Fibroblast of skin of left quadriceps (primary cell): ENCODE data around the gene ZBTB17.

Experiments
- DNase-seq, 2 experiments: peaks; one replicate each; pipeline ENCODE4 v3.0.0-alpha.2; 2013; ENCODE audit warnings: low read depth in 2 of 2

ZBTB17 gene

DNA sequence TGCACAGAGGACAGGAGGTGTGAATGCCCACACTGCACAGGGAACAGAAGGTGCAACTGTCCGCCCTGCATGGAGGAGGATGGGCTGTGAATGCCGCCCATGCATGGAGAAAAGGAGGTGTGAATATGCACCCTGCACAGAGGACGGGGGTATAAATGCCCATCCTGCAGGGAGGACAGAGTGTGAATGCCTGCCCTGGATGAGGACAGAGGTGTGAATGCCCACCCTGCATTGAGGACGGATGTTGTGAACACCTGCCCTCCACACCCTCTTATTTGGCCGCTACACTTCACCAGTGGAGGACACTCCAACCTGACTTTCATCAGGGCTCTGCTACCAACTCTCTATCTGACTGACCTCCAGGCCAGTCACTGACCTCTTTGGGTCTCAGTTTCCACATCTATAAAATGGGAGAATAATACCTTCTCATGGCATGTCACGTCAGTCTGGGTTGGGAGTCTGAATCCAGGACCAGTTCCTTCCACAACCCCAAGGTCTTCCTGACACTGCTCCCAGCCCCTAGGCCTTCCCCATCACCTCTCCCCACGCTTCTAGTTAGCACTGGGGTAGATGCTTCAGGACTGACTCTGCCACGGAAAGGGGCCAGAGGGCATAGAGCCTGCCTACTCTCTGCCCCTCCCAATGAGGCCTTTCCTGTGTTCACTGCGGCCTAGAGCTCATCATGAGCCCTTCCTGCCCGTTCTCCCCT lies 28.4 kb downstream of the ZBTB17 start:
- no peak for DNase-seq

- DNase-seq: no peak
Observed at GRCh38 chr1:15946571-15947381, 29.1 kb downstream of the ZBTB17 start.

GRCh38 chr1:15945832-15946448 lies 30.0 kb downstream of the ZBTB17 start:
- DNase-seq: no peak

- DNase-seq: no peak
Observed at GRCh38 chr1:15945011-15945831, 30.7 kb downstream of the ZBTB17 start.

DNA sequence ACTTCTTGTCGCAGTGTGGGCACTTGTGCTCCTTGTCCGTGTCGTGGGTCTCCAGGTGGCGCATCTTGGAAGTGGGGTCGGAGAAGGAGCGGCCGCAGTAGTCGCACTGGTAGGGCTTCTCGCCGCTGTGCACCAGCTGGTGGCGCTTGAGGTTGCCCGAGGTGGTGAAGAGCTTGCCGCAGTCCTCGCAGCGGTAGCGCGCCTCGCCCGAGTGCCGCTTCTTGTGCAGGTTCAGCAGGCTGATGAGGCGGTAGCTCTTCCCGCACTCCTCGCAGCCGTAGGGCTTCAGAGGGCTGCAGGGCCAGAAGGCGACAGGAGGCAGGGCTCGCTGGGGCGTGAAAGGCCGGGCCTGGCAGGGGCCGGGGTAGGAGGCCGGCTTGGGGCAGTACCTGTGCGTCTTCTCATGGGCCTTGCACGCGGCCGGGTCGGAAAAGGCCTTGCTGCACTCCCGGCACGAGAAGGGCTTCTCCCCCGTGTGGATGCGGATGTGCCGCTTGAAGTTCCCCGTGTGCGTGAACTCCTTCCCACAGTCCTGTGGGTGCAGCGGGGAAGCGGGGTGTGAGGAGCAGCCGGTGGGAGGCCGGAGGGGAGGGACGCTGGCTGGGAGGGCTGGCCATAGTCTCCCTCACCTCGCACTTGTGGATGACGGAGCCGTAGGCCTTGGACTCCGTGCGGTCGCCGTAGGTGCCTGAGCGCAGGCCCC lies 31.4 kb downstream of the ZBTB17 start:
- DNase-seq: no peak

DNA sequence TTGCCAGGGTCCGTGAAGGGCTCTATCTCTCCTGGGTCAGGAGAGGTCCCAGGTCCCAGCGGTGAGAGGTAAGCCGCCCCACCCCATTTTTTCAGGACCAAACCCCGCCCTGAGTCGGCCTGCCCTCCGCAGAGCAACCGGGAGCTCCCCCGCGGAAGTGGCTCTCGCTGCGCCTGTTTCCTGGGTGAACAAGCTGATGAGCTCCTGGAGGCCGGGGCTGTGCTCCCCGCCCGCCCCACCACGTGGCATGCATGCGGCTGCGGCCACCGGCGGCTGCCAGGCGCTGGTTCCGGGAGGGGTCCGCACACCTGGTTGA lies 32.0 kb downstream of the ZBTB17 start:
- DNase-seq: no peak

DNA sequence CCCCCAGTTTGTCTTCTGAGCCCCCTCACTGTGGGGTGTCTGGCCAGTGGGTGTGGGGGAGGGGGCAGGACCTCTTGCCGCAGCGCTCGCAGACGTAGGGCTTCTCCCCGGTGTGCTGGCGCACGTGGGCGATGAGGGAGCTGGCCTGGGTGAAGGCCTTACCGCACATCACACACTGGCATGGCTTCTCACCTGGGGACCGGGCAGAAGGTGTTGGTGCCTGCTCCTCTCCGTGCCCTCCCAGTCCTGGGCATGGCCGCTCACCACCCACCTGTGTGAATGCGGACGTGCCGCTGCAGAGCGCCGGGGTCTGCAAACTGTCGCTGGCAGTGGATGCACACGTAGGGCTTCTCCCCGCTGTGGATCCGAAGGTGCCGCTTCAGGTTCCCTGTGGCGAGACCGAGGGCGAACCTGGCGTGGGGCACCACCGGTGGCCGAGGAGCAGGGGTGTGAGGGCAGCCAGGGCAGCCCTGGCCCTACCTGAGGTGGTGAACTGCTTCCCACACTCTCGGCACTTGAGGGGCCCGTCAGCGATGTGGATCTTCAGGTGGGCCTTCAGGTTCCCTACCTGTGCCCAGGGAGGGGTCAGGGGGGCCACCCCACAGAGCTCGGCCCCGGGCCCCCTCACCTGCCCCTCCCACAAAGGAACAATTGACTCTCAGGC lies 32.4 kb downstream of the ZBTB17 start:
- DNase-seq: no peak

- no peak for DNase-seq
Observed at GRCh38 chr1:15942661-15943327, 33.1 kb downstream of the ZBTB17 start.

GRCh38 chr1:15941899-15942660 lies 33.8 kb downstream of the ZBTB17 start:
- DNase-seq: no peak

DNA sequence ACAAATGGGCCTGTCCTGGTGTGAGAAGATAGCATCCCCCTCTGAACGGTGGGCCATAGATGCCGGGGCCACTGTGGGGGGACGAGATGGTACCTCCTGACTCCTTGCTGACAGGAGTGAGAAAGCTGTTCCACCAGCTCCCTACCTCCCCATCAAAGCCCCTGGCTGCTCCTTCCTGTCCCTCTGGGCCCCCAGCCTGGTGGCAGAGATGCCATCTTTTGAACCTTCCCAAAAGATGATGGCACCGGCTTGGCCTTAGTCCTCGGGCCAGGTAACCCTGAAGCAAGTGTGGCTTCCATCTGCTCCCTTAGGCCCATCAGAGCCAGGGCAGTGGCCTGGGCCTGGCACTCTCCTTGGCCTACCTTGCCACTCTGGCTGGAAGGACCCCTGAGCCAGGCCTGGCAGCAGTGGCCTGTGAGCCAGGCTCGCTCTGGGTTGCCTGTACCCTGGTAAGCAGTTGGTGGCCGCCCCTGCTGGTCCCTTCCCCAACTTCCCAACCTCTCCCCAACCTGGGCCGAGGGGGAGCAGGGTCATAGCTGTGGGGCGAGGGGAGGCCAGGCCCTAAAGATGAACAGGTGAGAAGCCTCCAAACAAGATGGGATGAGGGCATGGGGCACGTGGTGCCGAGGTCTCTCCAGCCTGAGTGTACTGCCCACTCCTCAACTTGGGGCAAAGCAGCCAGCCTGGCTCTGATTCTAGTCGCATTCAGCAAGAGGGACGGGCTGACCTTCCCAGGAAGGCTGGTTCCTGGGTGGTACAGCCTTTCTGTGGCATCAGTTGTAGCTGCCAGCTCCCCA lies 34.7 kb downstream of the ZBTB17 start:
- DNase-seq: no peak

GRCh38 chr1:15940110-15941043 lies 35.5 kb downstream of the ZBTB17 start:
- no peak for DNase-seq

DNA sequence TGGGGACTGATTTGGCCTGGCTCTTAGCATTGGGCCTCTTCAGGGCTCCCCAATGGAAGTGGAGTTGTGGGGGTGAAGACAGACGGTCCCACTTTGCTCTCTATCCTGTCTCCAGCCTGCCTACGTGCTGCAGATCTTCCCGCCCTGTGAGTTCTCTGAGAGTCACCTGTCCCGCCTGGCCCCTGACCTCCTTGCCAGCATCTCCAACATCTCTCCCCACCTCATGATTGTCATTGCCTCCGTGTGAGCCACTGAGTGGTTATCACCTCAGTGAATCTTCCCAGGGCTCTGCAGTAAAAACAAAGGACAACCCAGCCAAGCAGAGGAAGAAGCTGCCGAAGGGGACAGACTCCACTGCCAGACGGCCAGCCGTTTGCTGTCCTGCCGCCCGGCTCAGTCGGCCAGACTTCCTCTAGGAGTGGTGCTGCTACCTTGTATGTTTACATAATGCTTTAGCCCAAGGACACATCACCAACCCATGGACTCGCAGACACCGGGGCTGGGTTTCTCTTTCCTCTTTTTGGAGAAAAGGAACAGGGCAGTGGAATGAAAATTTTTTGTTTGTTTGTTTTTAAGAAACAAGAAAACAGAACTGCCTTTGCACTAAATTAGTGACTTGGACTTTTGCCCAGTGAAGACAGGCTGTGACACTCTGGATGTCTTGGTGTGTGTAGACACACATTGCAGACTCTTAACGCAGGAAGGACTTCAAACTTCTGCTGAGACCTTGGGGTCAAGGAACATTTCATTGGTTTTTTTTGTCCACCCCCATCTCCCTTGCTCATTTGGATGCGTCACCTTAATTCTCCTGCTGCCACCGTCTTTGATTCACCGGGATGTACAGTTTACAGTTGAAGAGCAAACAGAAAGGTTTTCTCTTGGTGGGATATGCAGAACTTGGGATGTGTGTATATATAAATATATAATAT lies 36.5 kb downstream of the ZBTB17 start:
- no peak for DNase-seq

DNA sequence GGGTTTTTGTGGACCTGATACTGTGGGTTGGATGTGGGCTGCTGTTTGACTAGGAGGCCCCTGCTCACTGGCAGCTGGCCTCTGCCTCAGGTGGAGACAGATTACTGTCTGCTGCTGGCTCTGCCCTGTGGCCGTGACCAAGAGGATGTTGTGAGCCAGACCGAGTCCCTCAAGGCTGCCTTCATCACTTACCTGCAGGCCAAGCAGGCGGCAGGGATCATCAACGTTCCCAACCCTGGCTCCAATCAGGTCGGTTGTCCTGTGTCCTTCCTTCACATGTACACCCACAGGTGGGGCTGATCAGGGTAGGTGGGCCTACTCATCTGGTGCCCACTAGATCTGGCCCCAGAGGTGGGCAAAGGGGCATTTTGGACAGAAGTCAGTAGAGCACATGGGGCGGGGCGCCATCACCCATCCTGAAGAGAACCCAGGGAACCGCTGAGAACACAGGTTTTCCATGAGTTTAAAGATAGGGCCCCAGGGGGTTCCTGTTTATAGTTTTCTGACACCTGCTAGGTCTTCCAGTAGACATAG lies 37.2 kb downstream of the ZBTB17 start:
- no peak for DNase-seq

DNA sequence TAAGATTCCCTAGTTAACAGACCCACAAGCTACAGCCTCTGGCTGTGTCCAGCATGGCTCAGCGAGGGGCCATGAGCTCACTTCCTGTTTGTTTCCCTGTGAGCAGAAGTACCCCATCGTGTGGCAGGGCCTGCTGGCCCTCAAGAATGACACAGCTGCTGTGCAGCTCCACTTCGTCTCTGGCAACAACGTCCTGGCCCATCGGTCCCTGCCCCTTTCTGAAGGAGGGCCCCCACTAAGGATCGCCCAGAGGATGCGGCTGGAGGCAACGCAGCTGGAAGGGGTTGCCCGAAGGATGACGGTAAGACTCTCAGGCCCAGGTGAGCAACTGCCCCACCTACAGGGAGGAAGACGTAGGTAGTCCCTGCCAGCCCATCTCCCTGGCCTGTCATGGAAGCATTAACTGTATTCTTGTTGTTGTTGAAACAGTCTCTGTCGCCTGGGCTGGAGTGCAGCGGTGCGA lies 38.2 kb downstream of the ZBTB17 start:
- DNase-seq: no peak

- DNase-seq: no peak
Observed at GRCh38 chr1:15937146-15937545, 38.8 kb downstream of the ZBTB17 start.

DNA sequence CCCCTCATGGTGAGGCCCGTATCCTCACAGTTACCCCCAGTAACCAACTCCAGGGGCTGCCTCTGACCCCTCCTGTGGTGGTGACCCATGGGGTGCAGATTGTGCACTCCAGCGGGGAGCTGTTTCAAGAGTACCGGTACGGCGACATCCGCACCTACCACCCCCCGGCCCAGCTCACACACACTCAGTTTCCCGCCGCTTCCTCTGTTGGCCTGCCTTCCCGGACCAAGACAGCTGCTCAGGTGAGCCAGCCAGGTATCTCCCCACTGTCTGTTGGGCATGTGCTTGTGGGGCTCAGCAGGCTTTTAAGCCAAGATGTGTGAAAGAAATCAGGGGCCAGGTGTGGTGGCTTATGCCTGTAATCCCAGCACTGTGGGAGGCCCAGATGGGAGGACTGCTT lies 39.9 kb downstream of the ZBTB17 start:
- DNase-seq: no peak
